Stimulated activated CD4-positive, alpha-beta T cell treated with anti-CD3 and anti-CD28 coated beads, Interleukin-1b, Interleukin-23, amount 100 ng/mL, for 1 hour (primary cell): ENCODE measurements around the gene RPL3.

Experiments used
- DNase-seq, 2 donors: peaks; one replicate each; pipeline ENCODE4 v3.0.0-alpha.2; 2020; ENCODE audit warnings: low read depth in 2 of 2

RPL3 gene

DNA sequence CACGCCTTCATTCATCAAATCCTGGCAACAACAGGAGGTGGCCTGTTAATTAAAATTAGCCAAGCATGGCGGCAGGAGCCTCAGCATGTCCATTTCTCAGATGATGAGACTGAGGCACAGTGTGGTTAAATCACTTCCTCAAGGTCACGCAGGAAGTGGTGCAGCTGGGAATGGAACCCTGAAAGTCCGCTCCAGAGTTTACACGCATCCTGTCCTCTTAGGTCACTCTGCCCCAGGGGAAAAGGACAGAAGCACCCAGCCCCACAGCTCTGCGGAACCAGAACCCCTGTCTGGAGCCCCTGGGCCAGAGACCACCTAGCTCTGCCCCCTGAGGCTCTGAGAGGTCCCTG lies 19.6 kb downstream of the RPL3 start:
- DNase-seq, result no peak

DNA sequence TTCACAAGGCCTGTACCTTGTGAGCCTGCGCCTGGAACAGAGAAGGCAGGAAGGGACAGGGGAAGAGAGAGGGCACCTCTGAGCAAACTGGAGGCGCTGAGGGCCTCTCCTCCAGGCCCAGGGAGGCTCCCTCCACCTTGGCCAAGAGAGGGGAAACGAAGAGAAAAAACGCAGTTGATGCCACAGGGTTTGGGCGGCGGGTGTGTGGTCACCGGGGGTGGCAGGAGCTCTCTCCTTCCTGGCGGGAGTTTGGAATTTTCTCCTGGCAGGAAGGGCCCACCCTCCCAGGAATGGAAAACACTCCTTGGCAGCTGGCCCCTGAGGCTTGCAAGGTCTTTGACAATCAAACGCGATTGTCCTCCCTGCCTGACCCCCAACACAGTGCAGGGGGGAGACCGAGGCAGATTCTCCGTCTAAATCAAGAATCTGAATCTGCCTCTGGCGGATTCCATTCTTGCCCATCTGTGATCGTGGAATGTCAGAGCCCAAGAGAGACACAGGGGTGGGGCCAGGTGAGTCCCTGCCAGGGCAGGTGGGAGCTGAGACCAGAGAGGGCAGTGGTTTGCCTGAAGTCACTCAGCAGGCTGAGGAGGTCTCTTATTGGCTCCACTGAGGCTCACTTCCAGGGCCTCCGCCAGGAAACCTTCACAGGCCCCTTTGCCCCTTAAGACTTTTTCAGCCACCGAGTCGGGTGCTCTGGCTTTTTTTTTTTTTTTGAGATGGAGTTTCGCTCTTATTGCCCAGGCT lies 21.0 kb downstream of the RPL3 start:
- no peak for DNase-seq

DNA sequence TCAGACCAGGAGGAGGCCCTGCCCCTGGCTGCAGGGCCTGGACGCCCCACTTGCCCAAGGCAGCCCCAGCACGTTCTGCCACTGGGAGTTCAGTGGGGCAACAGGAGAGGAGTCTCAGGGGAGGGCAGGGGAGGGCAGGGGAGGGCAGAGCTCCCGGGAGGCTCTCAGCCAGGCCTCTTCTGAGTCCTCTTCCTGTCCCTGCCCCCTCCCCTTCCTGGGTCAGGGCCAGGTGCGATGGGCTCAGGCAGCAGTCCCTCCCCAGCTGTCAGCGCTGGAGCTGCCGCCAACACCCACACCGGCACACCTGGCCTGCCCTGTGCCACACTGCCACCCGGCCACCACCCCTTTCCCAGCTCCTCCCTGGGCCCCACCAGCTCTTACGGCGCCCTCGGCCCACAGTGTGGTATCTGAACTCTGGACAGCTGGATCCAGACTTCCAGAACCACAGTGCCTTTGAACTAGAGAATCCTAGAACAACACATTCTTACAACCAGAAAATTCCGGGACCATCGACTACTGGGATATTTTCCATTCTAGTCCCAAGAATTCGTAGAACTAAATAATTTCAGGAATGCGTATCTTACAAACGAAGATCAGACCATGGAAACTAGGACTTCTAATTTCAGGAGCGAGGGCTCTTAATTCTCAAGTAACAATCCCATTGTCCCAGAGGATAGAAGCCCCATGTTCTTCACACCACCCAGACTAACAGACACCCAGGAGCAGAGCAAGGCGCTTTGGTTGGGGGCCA lies 21.8 kb downstream of the RPL3 start:
- no peak for DNase-seq

DNA sequence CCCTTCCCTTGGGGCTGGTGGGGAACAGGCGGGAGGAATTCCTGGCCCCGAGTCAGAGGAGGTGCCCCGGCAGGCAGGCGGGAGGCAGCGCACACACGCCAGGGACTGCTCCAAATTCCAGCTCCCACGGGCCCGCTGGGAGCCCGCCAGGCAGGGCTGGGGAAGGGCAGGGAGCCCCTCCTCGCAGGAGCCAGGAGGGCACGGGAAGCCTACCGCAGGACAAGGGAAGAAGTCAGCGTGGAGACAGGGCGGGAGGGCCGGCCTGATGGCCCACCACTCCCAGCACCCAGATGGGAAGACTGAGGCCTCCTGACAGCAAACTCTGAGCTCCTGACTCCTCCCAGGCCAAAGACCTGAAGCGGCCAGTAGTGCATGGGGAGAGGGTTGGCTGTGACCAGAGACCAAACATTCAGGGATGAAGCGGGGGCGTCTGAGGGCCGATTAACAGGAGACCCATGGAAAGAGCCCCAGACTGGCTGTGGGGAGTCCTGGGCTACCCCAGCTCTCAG lies 22.4 kb downstream of the RPL3 start:
- no peak for DNase-seq

DNA sequence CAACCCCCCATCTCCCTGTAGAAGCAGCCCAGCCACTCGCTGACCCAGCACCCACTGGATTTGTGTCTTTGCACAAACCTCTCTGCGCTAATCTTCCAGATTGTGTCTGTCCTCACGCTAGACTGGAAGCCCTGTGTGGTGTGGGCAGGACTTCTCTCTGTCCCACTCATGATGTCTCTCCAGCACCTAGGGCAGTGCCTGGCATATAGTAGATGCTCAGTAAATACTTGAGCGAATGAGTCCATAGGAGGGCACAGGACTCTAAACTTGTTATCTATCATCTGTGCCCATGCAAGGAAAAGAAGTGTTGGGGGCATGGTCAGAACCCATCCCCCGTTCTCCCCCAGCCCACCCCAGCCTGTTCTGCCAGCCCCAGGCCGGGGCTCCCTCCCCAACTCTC lies 22.9 kb downstream of the RPL3 start:
- no peak for DNase-seq

DNA sequence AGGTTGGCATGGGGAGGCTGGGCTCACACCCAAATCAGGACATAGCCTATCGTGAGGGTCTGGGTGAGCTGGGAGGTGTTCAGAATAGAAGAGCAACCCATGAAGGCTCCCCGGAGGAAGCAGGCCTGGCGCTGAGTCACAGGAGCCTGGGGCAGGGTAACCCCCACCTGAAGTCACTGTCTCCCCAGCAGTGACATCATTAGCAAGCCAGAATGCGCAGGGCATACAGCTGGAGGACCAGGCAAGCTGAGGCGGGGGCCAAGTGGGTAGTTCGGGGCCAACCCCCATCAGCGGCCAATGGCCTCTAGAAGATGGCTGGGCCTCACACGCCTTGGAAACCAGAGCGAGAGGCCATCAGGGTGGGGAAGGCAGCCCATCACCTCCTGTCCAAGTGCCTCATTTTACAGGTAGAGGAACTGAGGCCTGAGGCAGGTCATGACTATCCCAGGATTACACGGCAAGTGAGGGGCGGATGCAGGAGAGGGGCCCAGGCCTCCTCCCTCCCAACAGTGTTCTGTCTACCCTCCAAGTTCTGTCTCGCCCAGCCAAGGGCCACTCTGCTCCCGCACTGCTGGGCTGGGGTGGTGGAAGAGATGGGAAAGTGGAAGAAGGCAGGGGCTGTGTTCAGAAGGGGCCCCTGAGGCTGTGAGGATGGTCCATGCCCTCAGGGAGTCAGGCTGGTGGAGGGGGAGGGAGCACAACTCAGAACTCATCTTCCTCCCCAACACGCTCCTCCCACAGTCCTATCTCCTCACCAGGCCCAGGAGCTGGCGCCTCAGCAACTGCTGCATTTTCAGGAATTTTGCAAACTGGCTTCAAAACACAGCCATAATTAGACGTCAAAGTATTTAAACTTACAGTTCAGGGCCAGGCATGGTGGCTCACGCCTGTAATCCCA lies 24.6 kb downstream of the RPL3 start:
- DNase-seq, result no peak

DNA sequence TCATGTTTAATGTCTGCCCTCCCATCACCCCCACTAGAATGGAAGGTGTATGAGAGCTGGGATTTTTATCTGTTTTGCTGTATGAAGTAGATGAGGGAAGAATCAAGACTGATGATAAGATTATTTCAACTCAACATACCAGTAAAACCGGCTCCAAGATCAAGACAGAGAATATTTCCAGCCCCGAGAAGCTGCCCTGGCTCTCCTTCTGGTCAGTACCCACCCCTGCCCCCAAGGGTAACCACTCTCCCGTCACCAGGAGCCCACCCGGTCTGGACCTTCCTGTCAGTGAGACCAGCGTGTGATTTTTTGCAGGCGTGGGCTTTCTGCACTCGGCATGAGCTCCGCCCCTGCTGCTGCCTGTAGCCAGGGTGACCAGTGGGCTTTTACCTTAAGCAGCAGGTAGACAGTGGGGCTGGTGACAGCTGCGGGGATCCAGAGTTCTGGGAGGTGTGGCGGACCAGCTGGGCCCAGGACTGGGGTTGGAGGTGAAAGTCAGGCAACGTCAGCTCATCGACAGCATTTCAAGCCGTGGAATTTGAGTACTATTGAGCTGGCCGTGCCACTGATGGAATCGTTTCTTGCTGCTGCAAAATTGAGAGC lies 25.6 kb downstream of the RPL3 start:
- no peak for DNase-seq

DNA sequence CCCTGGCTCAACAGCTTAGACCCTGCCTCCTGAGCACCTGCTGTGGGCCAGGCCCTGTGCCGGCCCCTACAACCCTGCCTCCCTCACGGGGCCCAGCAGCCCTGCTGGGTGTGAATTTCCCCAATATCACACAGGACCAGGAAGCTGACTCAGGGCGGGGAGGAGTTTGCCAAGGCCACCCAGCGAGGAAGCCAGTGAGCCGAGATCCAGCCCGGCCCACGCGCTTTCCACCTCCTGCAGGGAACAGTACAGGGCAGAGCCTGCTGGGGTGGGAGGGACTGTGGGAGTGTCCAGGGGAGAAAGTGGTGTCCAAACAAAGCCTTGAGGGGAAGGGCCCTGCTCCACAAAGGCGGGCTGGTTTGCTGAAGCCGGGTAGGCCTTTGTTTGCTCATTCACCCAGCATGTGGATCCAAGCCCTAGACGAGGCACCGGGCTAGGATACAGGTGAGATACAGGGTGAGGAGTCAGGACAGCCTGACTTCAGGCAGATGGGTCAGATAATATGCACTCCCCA lies 26.8 kb downstream of the RPL3 start:
- DNase-seq, result no peak

DNA sequence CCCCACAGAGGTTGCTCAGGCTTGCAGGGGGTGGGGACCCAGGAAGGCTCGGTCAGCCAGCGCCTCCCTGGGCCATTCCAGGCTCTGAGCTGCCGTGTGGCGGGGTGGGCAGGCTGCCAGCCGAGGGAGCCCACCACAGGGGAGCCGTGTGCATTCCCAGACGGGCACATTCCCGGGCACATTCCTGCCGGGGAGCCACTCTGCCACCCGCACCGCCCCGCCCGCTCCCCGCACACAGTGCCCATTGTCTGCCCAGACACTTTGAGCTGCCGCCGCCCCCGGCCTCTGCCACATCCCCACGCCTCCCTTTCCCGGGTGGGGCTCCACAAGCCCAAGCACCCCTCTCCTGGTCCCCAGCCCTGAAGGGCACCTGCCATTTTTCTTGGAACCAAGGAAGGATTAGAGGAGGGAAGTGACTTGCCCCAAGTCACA lies 27.4 kb downstream of the RPL3 start:
- DNase-seq, result no peak

DNA sequence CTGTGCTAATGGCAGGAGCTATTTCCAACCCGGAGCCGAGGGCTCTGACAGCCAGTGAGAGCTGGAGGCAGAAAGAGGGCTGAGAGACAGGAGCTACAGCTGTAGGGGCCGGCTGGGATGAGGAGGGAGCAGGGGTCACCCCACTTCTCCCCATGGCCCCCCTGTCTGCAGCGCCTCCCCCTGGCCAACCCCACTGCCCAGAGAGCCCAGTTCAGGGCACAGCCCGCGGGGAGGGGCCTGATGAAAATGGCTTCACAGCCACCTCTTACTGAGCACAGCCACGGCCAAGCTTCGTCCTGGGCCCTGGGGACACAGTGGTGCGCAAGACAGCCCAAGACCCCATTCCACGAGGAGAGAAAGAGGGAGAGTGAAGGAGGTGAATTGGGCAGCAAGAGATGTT lies 27.9 kb downstream of the RPL3 start:
- DNase-seq, result no peak

DNA sequence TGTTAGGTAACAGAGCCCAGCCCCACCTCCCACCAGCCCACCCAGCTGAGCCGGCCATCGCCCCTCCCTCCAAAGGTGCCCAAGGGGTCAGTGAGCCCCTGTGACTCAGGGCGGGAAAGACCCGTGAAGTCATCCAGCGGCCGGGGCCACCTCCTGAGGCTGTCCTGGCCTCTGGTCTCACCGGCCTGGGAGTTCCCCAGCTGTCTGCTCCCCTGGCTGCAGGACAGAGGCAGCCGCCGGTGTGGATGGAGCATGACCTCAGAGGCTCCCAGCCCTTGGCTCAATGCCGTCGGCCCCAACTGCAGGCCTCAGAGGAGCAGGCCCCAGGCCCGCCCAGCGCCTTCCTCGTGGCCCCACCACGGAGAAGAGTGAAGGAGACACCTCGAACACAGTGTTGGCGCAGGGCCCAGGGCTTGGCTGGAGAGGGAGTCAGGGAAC lies 28.7 kb downstream of the RPL3 start:
- DNase-seq, result no peak

DNA sequence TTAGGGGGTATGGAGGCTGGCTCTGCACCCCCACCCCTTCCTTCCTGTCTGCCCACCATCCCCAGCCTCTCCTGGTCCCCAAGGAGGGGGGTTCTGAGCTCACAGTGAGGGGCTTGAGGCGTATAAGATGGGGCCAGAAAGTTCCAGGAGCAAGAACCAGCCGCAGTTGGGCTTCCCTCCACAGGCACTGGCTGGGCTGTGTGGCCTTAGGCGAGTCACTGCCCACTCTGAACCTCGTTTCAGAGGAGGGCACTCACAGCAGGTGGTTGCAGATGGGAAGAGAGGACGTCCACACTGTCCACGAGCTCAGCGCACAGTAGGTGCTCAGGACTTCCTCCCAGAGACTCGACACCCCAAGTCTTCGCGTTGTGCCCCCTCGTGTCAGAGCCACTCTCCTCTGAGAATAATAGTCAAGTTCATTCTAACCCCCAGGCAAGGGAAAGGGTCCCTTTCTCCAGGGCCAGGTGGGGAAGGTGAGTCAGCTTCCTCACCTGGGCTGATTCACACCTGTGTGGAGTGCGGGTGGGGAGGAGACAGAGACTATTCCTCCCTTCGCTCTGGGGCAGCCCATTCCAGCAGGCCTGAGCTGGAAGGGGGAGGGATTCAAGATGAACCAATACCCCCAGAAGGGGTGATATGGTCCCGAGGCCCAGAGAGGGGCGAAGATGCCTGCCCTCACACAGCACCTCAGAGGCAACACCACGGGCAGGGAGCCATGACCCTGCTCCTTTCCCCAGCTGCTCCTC lies 29.3 kb downstream of the RPL3 start:
- DNase-seq, result no peak

DNA sequence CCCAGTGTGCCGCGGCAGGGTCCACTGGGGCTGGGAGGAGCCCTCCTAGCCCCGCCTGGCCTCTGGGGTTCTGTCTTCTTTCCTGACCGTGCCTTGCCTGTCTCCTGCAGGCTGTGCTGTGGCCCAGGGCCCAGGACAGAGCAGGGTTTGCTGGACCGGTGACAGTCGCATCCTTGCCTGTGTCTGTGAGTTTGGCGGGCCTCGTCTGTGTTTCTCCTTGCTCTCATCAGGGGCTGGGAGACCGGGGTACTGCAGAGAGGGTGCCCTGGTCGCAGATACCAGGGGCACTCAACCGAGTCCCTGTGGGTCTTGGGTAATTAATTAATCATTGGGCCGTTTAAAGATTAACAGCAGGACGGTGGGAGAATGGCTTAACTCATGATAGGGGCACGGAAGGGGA lies 29.9 kb downstream of the RPL3 start:
- no peak for DNase-seq

DNA sequence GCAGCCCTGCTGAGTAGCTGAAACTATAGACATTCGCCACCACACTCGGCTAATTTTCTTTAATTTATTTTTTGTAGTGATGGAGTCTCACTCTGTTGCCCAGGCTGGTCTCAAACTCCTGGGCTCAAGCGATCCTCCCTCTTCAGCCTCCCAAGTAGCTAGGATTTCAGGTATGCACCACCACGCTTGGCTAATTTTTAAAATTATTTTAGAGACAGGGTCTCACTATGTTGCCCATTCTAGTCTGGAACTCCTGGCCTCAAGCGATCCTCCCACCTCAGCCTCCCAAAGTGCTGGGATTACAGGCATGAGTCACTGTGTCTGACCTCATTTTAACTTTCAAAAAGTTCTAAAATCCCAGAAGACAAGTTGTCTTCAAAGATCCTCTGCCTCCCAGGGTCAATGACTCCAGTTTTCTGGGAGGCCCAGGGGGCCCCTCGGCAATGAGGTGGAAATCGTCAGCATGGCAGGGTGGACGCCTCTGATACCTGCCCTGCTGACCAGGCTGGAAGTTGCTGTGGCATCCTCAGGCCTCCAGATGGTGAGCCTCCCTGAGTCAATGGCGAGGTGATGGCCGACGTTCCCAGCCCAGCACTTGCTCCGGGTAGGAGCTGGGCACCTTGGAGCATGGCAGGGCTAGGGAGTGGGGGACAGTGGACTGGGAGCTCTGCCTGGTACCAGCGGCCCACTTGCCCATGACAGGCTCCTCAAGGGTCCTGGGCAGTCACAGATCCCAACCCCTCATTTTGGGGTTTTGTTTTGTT lies 31.1 kb downstream of the RPL3 start:
- no peak for DNase-seq

DNA sequence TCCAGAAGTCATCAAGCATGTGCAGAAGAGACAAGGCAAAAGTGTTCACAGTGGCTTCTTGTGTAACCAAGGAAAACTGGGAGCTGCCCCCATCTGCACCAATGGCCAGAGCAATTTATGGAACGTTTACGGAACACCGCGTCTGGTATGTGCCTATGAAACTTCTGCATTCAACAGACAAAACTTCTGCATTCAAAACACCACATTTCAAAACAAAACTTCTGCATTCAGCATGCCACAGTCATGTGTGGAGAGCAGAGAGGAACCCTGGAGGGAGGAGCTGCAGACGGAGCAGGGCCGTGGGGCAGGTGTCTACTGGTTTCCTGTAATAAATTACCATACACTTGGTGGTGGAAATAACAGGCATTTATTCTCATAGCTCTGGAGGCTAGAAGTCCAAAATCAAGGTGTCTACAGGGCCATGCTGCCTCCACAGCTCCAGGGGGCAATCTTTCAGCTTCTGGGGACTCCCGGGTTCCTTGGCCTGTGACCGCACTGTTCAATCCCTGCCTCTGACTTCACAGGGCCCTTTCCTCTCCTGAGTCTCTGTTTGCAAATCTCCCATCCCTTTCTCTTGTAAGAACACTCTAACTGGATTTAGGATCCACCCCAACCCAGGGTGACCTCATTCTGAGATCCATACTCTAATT lies 32.2 kb downstream of the RPL3 start:
- DNase-seq, result no peak

DNA sequence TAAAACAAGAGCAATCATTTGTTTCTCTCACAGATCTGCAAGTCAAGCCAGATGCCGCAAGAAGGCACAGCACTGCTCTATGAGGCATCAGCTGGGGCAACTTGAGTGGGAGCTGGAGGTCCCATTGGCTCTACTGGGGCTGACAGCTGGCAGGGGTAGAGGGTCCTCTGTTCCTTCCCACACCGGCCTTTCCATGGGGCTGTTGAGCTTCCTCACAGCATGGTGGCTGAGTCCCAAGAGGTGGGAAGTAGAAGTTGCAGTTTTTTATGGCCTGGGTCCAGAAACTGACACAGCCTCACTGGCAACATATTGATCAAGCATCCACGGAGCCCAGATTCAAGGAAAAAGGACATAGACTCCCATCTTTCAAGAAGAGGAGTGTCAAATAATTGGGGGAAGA lies 34.4 kb downstream of the RPL3 start:
- no peak for DNase-seq

DNA sequence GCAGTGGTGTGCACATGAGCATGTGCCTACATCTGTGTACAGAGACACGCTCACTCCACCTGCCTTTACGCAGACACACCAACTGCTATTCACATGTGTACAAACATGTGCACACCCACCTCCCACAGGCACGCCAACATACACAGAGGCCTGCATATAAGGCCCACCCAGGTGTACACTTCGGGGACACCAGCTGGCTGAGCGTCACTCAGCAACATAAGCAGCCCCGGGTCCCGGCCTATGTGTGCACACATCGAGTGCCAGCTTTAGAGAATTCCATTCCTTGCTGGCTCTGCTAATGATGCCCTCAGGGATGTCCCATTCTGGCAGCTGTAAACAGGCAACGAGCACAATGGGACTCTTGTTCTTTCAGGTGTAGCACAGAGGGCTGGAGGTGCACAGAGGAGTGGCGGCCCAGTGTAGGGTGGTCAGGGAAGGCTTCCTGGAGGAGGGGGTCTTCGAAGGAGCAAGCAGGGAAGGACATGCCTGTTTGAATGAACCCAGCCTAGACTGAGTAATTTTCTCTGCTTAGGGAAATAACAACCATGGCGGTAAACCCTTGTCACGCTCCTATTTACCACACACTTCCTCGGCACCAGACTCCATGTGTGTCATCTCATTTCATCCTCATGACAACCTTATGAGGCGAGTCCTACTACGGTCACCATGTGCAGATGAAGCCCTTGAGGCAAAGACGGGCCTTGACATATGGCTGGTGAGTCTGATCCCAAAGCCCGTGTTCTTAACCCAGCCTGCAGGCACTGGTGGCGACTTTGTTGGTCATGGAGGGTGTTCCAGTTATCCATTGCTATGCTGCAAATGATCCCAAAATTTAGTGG lies 35.1 kb downstream of the RPL3 start:
- no peak for DNase-seq

DNA sequence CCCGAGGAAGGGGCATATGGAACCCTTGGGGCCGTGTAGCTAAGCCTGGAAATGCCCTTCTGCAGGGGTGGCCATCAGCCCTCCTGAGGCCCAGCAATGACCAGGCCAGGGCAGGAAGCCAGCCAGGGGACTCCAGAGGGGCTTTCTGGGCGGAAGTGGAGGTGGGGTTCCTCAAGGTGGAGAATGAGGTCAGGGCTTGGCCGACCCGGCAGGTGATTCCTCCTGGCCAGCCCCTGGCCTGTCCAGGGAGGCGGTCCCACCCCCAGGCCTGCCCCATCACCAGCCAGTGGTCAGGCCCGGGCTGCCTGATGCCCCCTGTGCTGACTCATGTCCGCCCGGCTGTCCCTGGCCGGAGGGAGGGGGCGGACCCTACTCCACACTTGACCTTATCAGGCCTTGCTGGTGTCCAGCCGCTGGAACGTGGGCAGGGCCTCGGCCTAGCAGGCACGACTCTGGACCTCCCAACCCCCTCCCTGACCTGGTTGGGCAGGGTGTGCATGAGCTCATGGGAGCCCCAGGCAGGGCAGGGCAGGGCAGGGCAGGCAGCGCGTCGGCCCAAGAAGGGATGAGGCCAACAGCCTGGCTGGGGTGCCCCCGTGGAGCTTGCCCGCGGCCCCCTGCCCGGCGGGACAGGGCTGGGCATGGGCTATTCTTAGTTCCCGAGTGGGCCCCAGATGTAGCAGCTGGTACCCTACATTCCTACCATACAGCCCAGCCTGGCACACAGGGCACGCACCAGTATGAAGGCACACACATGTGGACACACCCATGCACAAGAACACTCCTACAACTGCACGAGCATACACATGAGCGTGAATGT lies 35.9 kb downstream of the RPL3 start:
- DNase-seq, result no peak
